ENCODE data around the gene NCL. TPM values are rescaled to one million over a fixed set of nuclear protein-coding genes. Genes with fewer than 3 reads are reported as not detected.

Gene NCL
- total RNA-seq (100 to 1,000 TPM; 385 to 428 TPM), total RNA-seq (352 to 630 reads per million in 2 donors)

DNA sequence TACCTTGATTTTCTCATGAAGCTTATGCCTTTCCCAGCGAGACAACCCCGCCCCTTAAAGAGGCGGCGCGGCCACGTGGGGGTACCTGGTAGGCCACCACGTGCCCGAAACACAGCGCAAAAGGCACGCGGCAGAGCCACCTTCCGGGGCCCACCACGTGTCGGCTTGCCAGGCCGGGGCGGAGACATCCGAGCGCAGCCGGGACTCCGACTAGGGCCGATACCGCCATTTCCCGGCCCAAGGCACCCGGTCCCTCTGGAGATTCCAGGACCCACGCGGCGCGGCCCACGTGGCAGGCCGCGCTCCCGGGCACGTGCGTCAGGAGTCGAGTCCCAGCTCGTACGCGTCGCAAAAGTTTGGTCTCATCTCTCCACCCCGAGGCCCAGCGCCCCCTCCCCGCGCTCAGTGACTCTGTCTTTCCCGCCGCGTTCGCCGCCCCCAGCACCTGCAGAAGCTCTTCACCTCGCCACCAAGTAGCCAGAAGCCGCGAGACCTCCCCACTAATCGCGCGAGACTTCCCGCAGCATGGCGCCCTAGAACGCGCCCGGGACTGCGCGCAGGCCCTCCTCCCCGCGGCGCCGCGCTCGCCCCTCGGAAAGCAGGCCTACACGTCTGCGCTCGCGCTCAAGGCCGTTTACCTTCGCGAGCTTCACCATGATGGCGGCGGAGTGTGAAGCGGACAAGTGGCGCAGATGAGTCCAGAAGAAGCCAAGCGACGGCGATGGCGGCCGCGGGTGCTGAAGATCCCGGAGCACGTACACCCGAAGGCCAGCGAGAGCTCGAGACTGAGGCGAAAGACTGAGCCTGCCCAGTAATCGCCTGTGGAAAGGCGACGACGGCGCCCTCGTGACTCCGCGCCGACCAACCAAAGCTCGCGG lies at the start of gene NCL:
Gene NCL (minus strand): TSS at position 787 of the 878 bp plus-strand sequence. CDS start 131 bp downstream, at position 656.
- H3K9me3 ChIP-seq (ENCODE audit: control insufficient read depth, low read length, poor library complexity, severe bottlenecking): no peaks in the 10 kb centered on the region
- peaks cover 40% of the 10 kb centered on the region for H3K4me1 Mint-ChIP-seq
- H3K4me3 Mint-ChIP-seq: peak within 1 kb of the TSS; percentile 91
- peak; percentile 81 to 83 (median 82) for DNase-seq
- peak within 1 kb of the TSS; percentile 96 for H3K27ac Mint-ChIP-seq
- peaks cover 17% of the 10 kb centered on the region for H3K36me3 Mint-ChIP-seq (ENCODE audit: low read depth)
- peak; percentile 72 for ATAC-seq
- no peaks in the 10 kb centered on the region for H3K27me3 Mint-ChIP-seq

DNA sequence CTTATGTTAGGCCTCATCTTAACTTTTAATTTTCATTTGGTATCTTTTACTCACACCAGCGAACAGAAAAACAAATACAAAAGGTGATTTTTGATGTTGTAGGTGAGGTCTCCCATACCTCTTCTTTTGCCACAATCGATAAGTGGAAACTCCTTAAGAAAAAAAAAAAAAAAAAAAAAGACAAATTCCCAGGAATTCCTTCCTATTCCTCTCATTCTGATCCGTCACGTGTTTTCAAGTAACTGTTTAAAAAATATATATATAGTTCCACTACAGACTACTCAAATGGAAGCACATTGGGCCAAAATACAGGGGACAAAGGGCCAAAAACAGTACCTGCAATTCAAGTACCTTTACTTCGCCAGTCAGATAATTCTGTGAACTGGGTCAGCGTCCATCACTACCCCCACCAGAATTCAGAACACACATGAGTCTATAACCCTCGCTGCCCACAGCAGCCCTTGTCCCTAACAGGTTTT lies 49.5 kb upstream of the NCL start:
- Mint-ChIP-seq H3K4me3 (peak overlapping the region; percentile 92), H3K27me3 (no peaks in the 10 kb centered on the region), H3K27ac (peak overlapping the region; percentile 96), H3K36me3 (ENCODE audit: low read depth) (no peaks in the 10 kb centered on the region), H3K4me1 (peaks cover 10% of the 10 kb centered on the region)
- ATAC-seq (no peak), DNase-seq (no peak)
- no peaks in the 10 kb centered on the region for H3K9me3 ChIP-seq (ENCODE audit: control insufficient read depth, low read length, poor library complexity, severe bottlenecking)

- Mint-ChIP-seq H3K4me3 (no peak overlapping the region), H3K27ac (peak overlapping the region; percentile 96), H3K27me3 (no peaks in the 10 kb centered on the region), H3K4me1 (peaks cover 10% of the 10 kb centered on the region), H3K36me3 (ENCODE audit: low read depth) (peaks cover 2% of the 10 kb centered on the region)
- H3K9me3 ChIP-seq (ENCODE audit: control insufficient read depth, low read length, poor library complexity, severe bottlenecking): no peaks in the 10 kb centered on the region
- no peak for ATAC-seq
- DNase-seq: no peak
These were observed 47.9 kb upstream of the NCL start for GRCh38 chr2:231512222-231512621.

GRCh38 chr2:231503766-231504165 lies 39.5 kb upstream of the NCL start:
- no peak overlapping the region for H3K27ac Mint-ChIP-seq
- no peaks in the 10 kb centered on the region for H3K4me1 Mint-ChIP-seq
- DNase-seq: no peak
- ATAC-seq: no peak
- H3K9me3 ChIP-seq (ENCODE audit: control insufficient read depth, low read length, poor library complexity, severe bottlenecking): no peaks in the 10 kb centered on the region
- H3K27me3 Mint-ChIP-seq: no peaks in the 10 kb centered on the region
- H3K4me3 Mint-ChIP-seq: no peak overlapping the region
- H3K36me3 Mint-ChIP-seq (ENCODE audit: low read depth): peaks cover 7% of the 10 kb centered on the region

DNA sequence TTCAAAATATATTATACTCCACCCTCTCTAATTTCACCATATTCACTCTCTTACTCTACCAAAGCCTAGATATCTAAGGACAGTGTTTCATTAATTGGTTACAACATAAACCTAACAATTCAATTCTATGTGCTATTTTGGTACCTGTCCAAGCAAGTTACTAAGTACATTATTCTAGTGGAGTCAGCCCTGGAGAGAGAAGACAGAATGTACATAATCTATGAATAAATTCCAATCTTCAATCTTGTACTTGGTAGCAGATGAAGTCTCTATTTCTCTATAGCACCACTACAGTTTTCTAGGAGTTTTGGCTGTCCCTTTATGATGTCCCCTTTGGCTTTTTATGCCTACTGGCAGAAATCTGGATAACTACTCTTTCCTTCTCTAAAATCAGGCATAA lies 38.3 kb upstream of the NCL start:
- DNase-seq: no peak
- no peaks in the 10 kb centered on the region for H3K9me3 ChIP-seq (ENCODE audit: control insufficient read depth, low read length, poor library complexity, severe bottlenecking)
- ATAC-seq: no peak
- H3K4me1 Mint-ChIP-seq: no peaks in the 10 kb centered on the region
- no peak overlapping the region for H3K27ac Mint-ChIP-seq
- H3K4me3 Mint-ChIP-seq: no peak overlapping the region
- H3K36me3 Mint-ChIP-seq (ENCODE audit: low read depth): peaks cover 7% of the 10 kb centered on the region
- no peaks in the 10 kb centered on the region for H3K27me3 Mint-ChIP-seq

GRCh38 chr2:231497651-231498050 lies 33.4 kb upstream of the NCL start:
- peaks cover 2% of the 10 kb centered on the region for H3K36me3 Mint-ChIP-seq (ENCODE audit: low read depth)
- no peak overlapping the region for H3K4me3 Mint-ChIP-seq
- no peaks in the 10 kb centered on the region for H3K9me3 ChIP-seq (ENCODE audit: control insufficient read depth, low read length, poor library complexity, severe bottlenecking)
- H3K4me1 Mint-ChIP-seq: peaks cover 3% of the 10 kb centered on the region
- no peak overlapping the region for H3K27ac Mint-ChIP-seq
- ATAC-seq: no peak
- no peak for DNase-seq
- H3K27me3 Mint-ChIP-seq: no peaks in the 10 kb centered on the region

- Mint-ChIP-seq H3K36me3 (ENCODE audit: low read depth) (no peaks in the 10 kb centered on the region), H3K27me3 (no peaks in the 10 kb centered on the region), H3K4me1 (peaks cover 5% of the 10 kb centered on the region), H3K27ac (no peak overlapping the region), H3K4me3 (no peak overlapping the region)
- H3K9me3 ChIP-seq (ENCODE audit: control insufficient read depth, low read length, poor library complexity, severe bottlenecking): no peaks in the 10 kb centered on the region
- DNase-seq: no peak
- ATAC-seq: no peak
These were observed 30.4 kb upstream of the NCL start for GRCh38 chr2:231494669-231495068.

GRCh38 chr2:231490801-231491200 lies 26.5 kb upstream of the NCL start:
- DNase-seq (no peak), ATAC-seq (no peak)
- no peaks in the 10 kb centered on the region for H3K9me3 ChIP-seq (ENCODE audit: control insufficient read depth, low read length, poor library complexity, severe bottlenecking)
- H3K4me1 Mint-ChIP-seq: peaks cover 9% of the 10 kb centered on the region
- H3K27me3 Mint-ChIP-seq: peaks cover 10% of the 10 kb centered on the region
- H3K36me3 Mint-ChIP-seq (ENCODE audit: low read depth): peaks cover 3% of the 10 kb centered on the region
- H3K27ac Mint-ChIP-seq: no peak overlapping the region
- H3K4me3 Mint-ChIP-seq: no peak overlapping the region

GRCh38 chr2:231489990-231490389 lies 25.7 kb upstream of the NCL start:
- Mint-ChIP-seq H3K4me3 (no peak overlapping the region), H3K27ac (no peak overlapping the region), H3K4me1 (peaks cover 8% of the 10 kb centered on the region), H3K36me3 (ENCODE audit: low read depth) (peaks cover 3% of the 10 kb centered on the region), H3K27me3 (peaks cover 10% of the 10 kb centered on the region)
- DNase-seq (no peak), ATAC-seq (no peak)
- H3K9me3 ChIP-seq (ENCODE audit: control insufficient read depth, low read length, poor library complexity, severe bottlenecking): no peaks in the 10 kb centered on the region

GRCh38 chr2:231488331-231488730 lies 24.0 kb upstream of the NCL start:
- Mint-ChIP-seq H3K27ac (no peak overlapping the region), H3K27me3 (peaks cover 10% of the 10 kb centered on the region), H3K36me3 (ENCODE audit: low read depth) (peaks cover 3% of the 10 kb centered on the region), H3K4me1 (peaks cover 8% of the 10 kb centered on the region), H3K4me3 (no peak overlapping the region)
- no peak for ATAC-seq
- no peak for DNase-seq
- no peaks in the 10 kb centered on the region for H3K9me3 ChIP-seq (ENCODE audit: control insufficient read depth, low read length, poor library complexity, severe bottlenecking)

DNA sequence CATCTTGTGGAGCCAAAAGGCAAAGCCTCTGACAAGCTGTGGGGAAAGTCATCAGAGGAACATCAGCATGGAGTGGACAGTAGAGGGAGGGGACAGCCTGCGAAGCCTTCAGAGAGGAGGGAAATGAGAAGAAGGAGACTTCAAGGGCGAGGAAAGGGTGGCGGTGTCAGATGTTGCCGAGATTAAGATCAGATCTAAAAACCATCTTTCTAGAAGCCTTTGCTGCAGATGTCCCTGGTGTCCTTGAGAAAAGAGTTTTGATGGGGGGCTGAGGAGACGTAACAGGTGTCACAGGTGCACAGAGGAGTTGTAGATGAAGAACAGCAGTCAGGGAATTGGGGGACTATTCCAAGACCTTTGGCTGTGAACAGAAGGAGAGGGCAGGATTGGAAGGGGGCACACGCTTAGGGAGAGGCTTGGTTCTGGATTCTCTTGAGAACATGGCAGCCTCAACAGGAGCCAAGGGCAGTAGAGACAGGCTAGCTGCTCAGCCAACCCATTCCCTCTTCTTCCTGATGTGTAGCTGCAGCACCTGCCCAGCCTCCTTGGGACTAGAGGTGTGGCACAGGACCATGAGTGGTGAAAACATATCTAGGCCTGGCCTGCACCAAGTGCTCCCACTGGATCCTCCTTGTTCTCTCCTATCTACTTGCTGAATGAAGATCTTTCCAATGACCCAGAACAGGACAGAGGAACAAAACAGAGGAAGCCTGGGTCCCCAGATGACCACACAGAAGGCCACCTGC lies 22.7 kb upstream of the NCL start:
- ATAC-seq (no peak), DNase-seq (no peak)
- Mint-ChIP-seq H3K27ac (no peak overlapping the region), H3K27me3 (peaks cover 10% of the 10 kb centered on the region), H3K36me3 (ENCODE audit: low read depth) (peaks cover 3% of the 10 kb centered on the region), H3K4me3 (no peak overlapping the region), H3K4me1 (peaks cover 14% of the 10 kb centered on the region)
- no peaks in the 10 kb centered on the region for H3K9me3 ChIP-seq (ENCODE audit: control insufficient read depth, low read length, poor library complexity, severe bottlenecking)

- H3K9me3 ChIP-seq (ENCODE audit: control insufficient read depth, low read length, poor library complexity, severe bottlenecking): no peaks in the 10 kb centered on the region
- DNase-seq (peak; percentile 12 to 23 (median 21)), ATAC-seq (peak; percentile 55)
- peaks cover 3% of the 10 kb centered on the region for H3K36me3 Mint-ChIP-seq (ENCODE audit: low read depth)
- peaks cover 18% of the 10 kb centered on the region for H3K4me1 Mint-ChIP-seq
- H3K4me3 Mint-ChIP-seq: peak overlapping the region; percentile 86
- H3K27ac Mint-ChIP-seq: peak overlapping the region; percentile 89
- peaks cover 10% of the 10 kb centered on the region for H3K27me3 Mint-ChIP-seq
These were observed 19.4 kb upstream of the NCL start for GRCh38 chr2:231483398-231484329.
